ENCODE results near the gene UGT1A6.
"Not testable (repeated sequence)": the region's sequence is repeated elsewhere in the genome, so short reads cannot be mapped to it uniquely, and the experiment has no call there.

The UGT1A6 gene

DNA sequence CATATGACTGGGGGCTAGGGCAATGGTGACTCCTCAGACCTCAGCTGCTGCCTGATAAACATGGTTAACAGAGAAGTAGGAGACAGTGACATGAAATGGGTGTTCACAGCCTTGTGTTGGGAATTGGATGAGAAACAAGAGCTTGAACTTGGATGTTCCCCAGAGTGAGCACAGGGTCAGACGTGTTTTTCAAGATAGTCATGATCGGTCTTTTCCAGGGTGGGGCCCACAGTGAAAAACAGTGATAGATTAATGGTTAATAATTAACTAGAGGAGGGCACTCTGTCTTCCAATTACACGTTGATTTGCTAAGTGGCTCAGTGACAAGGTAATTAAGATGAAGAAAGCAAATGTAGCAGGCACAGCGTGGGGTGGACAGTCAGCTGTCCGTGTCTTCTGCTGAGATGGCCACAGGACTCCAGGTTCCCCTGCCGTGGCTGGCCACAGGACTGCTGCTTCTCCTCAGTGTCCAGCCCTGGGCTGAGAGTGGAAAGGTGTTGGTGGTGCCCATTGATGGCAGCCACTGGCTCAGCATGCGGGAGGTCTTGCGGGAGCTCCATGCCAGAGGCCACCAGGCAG, 36.1 kb downstream of the UGT1A6 start, which contains the start of gene UGT1A3:
UGT1A3 (plus strand) TSS at position 320 of the 579 bp plus-strand sequence; CDS start at position 405, 85 bp downstream.
- no peak for DNase-seq (ENCODE audit: low spot score)

DNA sequence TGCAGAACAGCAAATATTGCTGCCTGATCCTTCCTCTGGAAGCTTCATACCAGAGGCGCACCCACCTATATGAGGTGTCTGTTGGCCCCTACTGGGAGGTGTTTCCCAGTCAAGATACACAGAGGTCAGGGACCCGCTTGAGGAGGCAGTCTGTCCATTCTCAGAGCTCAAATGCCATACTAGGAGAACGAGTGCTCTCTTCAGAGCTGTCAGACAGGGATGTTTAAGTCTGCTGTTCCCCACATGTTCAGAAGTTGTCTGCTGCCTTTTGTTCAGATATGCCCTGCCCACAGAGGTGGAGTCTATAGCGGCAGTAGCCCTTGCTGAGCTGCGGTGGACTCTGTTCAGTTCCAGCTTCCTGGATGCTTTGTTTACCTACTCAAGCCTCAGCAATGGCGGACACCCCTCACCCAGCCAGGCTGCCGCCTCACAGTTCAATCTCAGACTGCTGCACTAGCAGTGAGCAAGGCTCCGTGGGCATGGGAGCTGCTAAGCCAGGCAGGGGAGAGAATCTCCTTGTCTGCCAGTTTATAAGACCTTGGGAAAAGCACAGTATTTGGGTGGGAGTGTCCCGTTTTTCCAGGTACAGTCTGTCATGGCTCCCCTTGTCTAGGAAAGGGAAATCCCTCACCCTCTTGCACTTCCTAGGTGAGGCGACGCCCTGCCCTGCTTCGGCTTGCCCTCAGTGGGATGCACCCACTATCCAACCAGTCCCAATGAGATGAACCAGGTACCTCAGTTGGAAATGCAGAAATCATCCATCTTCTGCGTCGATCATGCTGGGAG, 44.4 kb downstream of the UGT1A6 start:
- not testable (repeated sequence) for DNase-seq (ENCODE audit: low spot score)

DNA sequence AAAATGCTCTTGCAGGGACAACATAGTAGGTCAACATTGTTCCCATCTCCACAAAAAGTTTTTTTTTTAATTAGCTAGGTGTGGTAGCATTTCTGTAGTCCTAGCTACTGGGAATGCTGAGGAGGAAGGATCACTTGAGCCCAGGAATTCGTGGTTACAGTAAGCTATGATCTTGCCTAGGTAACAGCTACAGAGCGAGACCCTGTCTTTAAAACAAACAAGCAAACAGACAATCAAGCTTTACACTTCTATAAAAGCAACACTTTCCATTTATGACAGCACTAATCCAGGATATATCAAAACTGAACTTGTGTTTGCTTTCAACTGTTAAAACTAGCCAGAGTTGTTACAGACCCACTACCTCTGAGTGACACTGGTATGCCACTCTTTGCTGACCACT, 48.2 kb downstream of the UGT1A6 start:
- no peak for DNase-seq (ENCODE audit: low spot score)

DNA sequence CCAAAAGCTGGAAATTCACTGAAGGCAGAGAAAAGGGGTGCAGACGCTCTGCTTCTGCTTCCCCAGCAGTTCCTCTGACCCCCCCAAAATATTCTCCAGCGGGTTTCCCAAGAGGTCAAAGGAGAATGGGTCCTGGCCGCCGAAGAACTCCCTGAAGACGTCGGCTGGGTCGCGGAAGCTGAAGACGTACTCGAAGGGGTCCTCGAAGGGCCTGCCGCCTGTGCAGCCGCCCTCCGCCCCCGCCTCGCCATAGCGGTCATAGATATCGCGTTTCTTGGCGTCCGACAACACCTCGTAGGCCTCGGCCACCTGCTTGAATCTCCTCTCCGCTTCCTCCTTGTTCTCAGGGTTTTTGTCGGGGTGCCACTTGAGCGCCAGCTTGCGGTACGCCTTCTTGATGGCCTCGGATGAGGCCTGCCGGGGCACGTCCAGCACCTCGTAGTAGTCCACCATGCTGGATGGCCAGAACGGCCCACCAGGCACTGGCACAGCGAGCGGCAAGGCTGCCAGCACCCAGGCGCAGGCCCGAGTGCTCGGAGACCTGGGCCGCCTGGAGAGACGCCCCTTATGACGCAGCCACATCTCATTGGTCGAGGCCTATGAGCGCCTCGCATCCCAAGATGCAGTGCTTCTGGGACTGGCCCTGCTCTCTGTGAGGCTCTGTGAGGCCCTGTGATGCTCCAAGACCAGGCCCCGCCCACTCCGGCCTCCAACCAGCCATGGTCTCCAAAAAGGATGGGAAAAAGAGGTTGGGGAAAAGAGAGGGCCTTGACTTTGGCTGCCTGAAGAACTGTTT, 51.0 kb downstream of the UGT1A6 start:
- no peak for DNase-seq (ENCODE audit: low spot score)

DNA sequence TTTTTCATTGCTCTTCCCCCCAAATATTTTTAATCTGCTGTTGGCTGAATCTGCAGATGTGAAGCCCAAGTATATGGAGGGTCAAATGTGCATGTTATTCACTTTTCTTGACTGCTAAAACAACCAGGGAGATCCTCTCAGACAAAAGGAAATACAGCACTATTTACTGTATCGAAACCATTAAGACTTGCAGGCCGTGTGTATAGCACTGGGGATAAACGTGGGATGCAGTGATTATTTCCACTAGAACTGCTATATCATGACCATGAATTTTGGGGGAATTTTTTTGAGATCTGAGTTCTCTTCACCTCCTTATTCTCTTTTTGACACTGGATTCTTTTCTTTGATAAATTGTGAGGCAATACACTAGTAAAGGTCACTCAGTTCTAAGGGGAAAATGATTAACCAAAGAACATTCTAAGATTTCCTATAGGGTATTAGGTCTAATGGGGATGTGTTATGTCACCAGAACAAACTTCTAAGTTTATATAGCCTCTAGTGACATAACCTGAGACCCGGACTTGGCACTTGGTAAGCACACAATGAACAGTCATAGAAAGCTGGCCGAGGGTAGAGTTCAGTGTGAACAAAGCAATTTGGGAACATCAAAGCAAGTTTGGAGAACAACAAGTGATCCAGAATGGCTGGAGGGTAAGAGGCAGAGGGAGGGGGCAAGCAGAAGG, 52.5 kb downstream of the UGT1A6 start:
- no peak for DNase-seq (ENCODE audit: low spot score)

DNA sequence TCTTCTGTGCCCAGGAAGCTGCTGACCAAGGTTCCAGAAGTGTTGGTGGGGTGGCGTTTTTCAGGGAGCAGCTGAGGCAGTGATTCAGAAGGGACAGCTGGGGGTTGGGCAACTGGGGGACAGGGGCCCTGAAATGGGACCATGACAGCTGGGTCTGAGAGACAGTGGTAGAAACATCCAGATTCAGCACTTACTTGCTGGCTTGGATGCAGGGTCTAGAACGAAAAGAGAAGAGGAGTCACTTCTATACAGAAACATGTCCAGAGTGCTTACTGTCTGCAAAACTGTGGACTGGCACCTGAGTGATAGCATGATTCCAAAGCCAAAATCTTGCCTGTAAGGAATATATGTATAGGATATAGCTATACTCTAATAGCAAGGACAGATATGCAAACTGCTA, 53.1 kb downstream of the UGT1A6 start:
- DNase-seq (ENCODE audit: low spot score): not testable (repeated sequence)

DNA sequence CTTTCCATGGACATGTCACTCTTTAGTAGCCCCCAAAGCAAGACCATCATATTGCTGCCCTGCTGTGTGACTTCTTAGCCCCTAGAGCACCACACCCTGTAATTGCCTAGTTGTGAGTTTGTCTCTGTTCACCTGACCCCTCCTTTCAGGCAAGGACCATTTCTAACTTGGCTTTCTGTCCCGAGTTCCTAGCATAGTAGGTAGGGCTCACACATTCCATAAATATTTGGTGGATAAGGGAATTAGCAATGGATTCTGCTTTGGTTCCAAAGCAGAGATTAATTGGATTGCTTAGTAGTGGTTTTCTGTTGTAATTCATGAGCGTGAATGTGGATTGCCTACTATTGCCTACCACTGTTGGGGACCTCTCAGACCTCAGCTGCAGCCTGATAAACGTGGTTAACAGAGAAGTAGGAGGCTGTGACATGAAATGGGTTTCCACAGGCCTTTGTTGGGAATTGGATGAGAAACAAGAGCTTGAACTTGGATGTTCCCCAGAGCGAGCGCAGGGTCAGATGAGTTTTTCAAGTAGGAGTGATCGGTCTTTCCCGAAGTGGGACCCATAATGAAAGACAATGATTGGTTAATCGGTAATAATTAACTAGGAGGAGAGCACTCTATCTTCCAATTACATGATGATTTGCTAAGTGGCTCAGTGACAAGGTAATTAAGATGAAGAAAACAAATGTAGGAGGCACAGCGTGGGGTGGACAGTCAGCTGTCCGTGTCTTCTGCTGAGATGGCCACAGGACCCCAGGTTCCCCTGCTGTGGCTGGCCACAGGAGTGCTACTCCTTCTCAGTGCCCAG, 54.0 kb downstream of the UGT1A6 start:
- no peak for DNase-seq (ENCODE audit: low spot score)

DNA sequence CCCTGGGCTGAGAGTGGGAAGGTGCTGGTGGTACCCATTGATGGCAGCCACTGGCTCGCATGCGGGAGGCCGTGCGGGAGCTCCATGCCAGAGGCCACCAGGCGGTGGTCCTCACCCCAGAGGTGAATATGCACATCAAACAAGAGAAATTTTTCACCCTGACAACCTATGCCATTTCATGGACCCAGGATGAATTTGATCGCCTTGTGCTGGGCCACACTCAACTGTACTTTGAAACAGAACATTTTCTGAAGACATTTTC, 54.5 kb downstream of the UGT1A6 start:
- no peak for DNase-seq (ENCODE audit: low spot score)

DNA sequence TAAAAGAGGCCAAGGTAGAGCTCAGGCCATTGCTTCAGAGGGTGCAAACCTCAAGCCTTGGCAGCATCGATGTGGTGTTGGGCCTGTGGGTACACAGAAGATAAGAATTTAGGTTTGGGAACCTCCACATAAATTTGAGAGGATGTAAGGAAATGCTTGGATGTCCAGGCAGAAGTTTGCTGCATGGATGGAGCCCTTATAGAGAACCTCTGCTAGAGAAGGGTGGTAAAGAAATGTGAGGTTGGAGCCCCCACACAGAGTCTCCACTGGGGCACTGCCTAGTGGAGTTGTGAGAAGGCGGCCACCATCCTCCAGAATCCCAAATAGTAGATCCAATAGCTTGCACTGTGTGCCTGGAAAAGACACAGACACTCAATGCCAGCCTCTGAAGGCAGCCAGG, 58.0 kb downstream of the UGT1A6 start:
- DNase-seq (ENCODE audit: low spot score): not testable (repeated sequence)

DNA sequence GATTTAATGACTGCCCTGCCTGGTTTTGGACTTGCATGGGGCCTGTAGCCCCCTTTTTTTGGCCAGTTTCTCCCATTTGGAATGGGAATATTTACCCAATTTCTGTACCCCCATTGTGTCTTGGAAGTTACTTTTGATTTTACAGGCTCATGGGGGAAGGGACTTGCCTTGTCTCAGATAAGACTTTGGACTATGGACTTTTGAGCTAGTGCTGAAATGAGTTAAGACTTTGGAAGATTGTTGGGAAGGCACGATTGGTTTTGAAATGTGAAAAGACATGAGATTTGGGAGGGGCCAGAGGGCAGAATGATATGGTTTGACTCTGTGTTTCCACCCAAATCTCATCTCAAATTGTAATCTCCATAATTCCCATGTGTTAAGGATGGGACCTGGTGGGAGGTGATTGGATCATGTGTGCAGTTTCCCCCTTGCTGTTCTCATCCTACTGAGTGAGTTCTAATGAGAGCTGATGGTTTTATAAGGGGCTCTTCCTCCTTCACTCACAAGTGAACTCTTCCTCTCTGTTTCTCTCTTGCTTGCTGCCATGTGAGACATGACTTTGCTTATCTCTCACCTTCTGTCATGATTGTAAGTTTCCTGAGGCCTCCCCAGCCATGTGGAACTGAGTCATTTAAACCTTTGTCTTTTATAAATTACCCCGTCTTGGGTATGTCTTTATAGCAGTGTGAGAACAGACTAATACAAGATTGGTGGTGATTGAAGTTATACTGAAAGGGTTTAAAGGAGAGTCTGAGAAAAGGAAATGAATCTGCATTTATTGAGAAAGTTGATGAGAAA, 58.7 kb downstream of the UGT1A6 start:
- DNase-seq (ENCODE audit: low spot score): not testable (repeated sequence)

DNA sequence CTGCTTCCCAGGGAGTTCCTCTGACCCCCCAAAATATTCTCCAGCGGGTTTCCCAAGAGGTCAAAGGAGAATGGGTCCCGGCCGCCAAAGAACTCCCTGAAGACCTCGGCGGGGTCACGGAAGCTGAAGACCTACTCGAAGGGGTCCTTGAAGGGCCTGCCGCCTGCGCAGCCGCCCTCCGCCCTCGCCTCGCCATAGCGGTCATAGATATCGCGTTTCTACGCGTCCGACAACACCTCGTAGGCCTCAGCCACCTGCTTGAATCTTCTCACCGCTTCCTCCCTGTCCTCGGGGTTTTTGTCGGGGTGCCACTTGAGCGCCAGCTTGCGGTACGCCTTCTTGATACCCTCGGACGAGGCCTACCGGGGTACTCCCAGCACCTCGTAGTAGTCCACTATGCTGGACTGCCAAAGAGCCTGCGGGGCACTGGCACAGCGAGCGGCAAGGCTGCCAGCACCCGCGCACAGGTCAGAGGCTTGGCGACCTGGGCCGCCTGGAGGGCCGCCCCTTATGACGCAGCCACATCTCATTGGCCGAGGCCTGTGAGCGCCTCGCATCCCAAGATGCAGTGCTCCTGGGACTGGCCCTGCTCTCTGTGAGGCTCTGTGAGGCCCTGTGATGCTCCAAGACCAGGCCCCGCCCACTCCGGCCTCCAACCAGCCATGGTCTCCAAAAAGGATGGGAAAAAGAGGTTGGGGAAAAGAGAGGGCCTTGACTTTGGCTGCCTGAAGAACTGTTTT, 62.4 kb downstream of the UGT1A6 start:
- DNase-seq (ENCODE audit: low spot score): no peak

DNA sequence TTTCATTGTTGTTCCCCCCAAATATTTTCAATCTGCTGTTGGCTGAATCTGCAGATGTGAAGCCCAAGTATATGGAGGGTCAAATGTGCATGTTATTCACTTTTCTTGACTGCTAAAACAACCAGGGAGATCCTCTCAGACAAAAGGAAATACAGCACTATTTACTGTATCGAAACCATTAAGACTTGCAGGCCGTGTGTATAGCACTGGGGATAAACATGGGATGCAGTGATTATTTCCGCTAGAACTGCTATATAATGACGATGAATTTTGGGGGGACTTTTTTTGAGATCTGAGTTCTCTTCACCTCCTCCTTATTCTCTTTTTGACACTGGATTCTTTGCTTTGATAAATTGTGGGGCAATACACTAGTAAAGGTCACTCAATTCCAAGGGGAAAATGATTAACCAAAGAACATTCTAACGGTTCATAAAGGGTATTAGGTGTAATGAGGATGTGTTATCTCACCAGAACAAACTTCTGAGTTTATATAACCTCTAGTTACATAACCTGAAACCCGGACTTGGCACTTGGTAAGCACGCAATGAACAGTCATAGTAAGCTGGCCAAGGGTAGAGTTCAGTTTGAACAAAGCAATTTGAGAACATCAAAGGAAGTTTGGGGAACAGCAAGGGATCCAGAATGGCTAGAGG, 63.9 kb downstream of the UGT1A6 start:
- no peak for DNase-seq (ENCODE audit: low spot score)

DNA sequence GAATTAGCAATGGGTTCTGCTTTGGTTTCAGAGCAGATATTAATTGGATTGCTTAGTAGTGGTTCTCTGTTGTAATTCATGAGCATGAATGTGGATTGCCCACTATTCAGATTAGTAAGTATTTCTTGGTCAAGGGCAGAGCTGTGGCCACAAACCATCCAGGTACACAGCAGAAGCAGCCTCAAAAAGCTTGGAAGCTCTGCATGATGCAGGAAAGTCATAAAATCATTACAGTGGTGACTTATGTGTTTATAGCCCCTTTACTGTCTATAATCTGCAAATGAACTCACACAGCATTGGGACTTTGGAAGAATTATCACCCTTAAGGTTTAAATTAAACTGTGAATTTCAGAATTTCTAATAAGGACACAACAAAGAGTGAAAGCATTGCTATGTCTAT, 65.5 kb downstream of the UGT1A6 start:
- DNase-seq (ENCODE audit: low spot score): no peak

DNA sequence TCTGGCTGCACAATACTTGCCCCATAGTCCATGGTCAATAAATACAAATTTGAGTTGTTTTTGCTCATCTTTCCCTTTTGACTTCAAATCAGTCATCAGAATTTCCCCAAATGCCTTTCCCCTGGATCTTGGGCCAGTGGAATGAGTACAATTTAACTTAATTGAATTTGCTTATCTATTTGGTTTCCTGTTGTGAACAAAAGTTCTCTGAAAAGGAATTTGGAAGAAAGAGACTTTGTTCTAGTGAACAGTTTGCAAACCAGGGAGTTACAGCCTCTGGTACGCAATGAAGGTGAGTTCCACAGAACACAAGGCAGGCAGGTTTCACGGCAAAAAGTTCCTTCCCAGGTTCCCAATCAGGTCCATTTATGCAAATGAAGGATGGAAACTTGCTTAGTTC, 66.2 kb downstream of the UGT1A6 start:
- no peak for DNase-seq (ENCODE audit: low spot score)

DNA sequence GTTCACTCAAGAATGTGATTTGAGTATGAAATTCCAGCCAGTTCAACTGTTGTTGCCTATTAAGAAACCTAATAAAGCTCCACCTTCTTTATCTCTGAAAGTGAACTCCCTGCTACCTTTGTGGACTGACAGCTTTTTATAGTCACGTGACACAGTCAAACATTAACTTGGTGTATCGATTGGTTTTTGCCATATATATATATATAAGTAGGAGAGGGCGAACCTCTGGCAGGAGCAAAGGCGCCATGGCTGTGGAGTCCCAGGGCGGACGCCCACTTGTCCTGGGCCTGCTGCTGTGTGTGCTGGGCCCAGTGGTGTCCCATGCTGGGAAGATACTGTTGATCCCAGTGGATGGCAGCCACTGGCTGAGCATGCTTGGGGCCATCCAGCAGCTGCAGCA, 67.4 kb downstream of the UGT1A6 start, which contains the start of gene UGT1A1:
UGT1A1 (plus strand) TSS at position 228 of the 400 bp plus-strand sequence; CDS start at position 246, 18 bp downstream.
- DNase-seq (ENCODE audit: low spot score): no peak

DNA sequence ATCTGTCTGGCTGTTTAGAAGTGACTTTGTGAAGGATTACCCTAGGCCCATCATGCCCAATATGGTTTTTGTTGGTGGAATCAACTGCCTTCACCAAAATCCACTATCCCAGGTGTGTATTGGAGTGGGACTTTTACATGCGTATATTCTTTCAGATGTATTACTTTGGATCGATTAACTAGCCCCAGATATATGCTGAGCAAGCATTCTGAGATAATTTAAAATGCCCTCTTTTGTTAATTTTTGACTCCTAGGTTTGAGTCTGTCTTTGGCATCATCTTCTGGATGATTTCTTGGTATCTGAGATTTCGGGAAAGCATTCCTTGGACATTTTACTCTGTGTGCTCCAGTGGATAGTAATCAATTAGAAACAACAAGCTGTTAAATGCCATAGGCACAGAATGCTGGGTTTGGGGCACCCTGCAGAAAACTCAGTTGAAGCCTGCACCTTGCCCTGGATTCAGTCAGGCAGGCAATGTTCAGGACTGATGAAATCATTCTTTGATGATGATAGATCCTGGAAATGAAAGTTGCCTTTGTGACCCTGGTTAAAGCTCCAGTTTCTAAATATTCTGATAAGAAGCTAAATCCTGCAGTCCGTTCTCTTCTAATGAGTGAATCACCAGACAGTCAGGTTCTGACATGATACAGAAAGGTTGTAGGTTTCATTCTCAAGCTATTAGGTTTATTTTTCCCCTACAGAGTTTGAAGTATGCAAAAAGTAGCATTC, 68.5 kb downstream of the UGT1A6 start:
- DNase-seq (ENCODE audit: low spot score): no peak

DNA sequence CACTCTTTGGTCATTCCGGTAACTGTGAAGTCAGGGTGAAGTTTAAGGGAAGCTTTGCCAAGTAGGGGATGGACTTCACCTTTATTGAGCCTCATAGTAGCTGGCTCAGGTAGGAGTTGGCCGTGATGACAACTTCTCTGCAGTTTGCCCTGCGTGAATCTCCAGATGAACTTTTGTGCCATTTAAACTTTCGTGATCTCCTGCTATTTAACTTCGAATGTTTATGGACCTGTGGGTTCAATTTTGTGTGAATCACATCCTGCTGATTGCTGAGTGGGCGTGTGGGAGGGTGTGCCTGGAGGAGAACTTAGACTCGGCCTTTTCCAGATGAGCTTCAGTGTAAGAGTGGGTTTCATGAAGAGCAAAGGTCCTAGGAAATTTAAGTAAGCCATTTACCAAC, 71.6 kb downstream of the UGT1A6 start:
- peak; percentile 39 for DNase-seq (ENCODE audit: low spot score)

DNA sequence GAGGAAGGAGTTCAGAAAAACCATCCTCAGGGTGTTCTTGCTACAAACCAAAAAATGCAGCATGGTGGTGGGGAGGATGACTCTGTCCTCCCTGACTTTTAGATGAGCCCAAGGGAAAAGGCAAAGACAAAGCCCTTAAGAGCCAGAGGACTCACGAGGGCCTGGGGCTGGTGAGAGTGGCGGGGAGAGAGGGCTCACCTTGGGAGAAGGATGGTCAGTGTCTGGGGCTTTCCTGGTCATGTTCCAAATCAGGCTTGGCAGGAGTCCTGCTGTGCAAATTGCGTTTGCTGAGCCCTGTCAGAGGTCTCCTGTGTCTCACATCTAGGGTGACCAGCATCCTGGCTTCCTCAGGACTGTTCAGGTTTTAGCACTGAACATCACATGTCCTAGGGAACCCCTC, 72.1 kb downstream of the UGT1A6 start:
- DNase-seq (ENCODE audit: low spot score): peak; percentile 45

DNA sequence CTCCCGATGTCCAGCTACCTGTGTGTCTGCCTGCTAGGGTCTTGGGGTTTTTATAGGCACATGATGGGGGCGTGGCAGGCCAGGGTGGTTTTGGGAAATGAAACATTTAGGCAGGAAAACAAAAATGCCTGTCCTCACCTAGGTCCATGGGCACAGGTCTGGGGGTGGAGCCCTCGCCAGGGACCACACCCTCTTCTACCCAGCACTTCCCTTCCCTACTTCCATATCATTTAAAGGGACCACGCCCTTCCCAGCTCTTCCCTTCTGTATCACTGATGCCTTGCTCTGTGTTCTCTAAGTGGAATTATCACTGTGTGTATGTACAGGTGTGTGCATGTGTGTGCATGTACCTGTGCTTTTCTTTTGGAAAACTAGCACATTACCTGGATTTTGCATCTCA, 73.7 kb downstream of the UGT1A6 start:
- DNase-seq (ENCODE audit: low spot score): no peak

Data from COLO829 (cell line).